GM10248 (cell line): Measurements from ENCODE around the gene TTC23L.
"Not testable (repeated sequence)": the region's sequence is repeated elsewhere in the genome, so short reads cannot be mapped to it uniquely, and the experiment has no call there.

Source experiments
- CTCF ChIA-PET: fragments of 300-600 bp; sonication (Branson Sonifier 250); formaldehyde crosslinking; extraction: SDS; loops from one replicate; lab custom pipeline; 2021; ENCODE audit warnings: antibody characterized with exemption; lab: Yijun Ruan, JAX
- POLR2A ChIA-PET: fragments of 350-650 bp; sonication (Branson Sonifier 250); formaldehyde crosslinking; extraction: SDS; loops from one replicate; lab custom pipeline; 2020; ENCODE audit warnings: antibody characterized with exemption; lab: Yijun Ruan, JAX
- DNase-seq: peaks from one replicate; pipeline ENCODE4 v3.0.0; 2012; ENCODE audit errors: extremely low spot score
- CTCF ChIP-seq: IDR thresholded peaks from 2 replicates; pipeline ENCODE4 v1.5.1; 2012; ENCODE audit warnings: mild to moderate bottlenecking, low read depth; ENCODE audit errors: extremely low read depth, missing control alignments, control extremely low read depth

The TTC23L gene

DNA sequence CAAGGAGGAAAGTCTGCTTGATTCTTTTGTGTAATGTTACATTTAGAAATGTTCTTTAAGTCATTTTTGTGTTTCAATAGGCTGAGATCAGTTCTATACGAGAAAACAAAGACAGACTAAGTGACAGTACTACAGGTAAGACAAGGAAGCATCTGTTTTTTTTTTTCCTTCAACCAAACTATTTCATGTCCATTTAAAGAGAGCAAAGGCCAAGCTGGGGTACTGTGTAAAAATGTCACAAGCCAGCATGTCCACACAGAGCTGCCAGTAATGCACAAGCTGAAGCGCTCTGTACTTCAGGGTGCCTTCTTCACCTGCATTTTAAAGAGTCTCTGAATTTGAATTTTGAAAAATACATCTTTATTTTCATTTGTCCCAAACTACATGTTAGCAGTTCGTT lies 20.2 kb upstream of the TTC23L start:
- CTCF ChIA-PET: interaction anchor here (2.2 kb wide), 1 partner anchor 10 kb away, joined by 10 read pairs; no protein-coding TSS in a partner anchor
- TF ChIP-seq CTCF: no peak
- DNase-seq: no peak
- POLR2A ChIA-PET: no interaction called here

GRCh38 chr5:34820593-34820992 lies 18.4 kb upstream of the TTC23L start:
- POLR2A ChIA-PET: no interaction called here
- no peak for DNase-seq
- CTCF ChIA-PET: interaction anchor here (2.4 kb wide), 1 partner anchor 14 kb away, joined by 5 read pairs; no protein-coding TSS in a partner anchor
- no peak for TF ChIP-seq CTCF

DNA sequence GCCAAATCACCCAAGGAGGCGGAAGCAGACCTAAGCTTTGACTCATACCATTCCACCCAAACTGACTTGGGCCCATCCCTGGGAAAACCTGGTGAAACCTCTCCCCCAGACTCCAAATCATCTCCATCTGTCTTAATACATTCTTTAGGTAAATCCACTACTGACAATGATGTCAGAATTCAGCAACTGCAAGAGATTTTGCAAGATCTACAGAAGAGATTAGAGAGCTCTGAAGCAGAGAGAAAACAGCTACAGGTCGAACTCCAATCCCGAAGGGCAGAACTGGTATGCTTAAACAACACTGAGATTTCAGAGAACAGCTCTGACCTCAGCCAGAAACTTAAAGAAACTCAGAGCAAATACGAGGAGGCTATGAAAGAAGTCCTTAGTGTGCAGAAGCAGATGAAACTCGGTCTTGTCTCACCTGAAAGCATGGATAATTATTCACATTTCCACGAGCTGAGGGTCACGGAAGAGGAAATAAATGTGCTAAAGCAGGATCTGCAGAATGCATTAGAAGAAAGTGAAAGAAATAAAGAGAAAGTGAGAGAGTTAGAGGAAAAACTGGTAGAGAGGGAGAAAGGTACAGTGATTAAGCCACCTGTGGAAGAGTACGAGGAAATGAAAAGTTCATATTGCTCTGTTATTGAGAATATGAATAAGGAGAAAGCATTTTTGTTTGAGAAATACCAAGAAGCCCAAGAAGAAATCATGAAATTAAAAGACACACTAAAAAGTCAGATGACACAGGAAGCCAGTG lies 15.8 kb upstream of the TTC23L start:
- ChIA-PET CTCF (interaction anchor here (0.9 to 2.4 kb wide), 8 partner anchors 9 to 197 kb away, joined by 3 to 6 read pairs (median 4); no protein-coding TSS in a partner anchor), POLR2A (no interaction called here)
- no peak for TF ChIP-seq CTCF
- no peak for DNase-seq

DNA sequence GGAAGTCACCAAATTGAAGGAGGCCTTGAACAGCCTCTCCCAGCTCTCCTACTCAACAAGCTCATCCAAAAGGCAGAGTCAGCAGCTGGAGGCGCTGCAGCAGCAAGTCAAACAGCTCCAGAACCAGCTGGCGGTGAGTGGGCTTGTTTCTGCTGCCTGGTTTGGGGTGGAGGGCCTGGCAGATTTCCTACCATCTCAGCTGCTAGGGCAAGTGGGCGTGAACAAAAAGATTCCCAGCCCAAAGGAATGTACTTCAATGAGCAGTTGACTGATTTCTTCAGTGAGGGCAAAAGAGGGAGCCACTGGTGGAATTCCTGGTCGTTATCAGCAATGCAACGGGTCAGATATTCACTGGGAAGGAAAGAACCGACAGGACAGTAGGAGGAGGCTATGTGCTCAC lies 12.6 kb upstream of the TTC23L start:
- POLR2A ChIA-PET: no interaction called here
- CTCF ChIA-PET: interaction anchor here (1.3 to 3.8 kb wide), 2 partner anchors 10 to 21 kb away, joined by 3 to 22 read pairs; no protein-coding TSS in a partner anchor
- no peak for DNase-seq
- TF ChIP-seq CTCF: no peak

- TF ChIP-seq CTCF: no peak
- no peak for DNase-seq
- ChIA-PET CTCF (interaction anchor here (0.9 to 3.8 kb wide), 5 partner anchors 8 to 58 kb away, joined by 3 to 22 read pairs (median 4); no protein-coding TSS in a partner anchor), POLR2A (no interaction called here)
Measured at GRCh38 chr5:34827588-34828506, 11.1 kb upstream of the TTC23L start.

DNA sequence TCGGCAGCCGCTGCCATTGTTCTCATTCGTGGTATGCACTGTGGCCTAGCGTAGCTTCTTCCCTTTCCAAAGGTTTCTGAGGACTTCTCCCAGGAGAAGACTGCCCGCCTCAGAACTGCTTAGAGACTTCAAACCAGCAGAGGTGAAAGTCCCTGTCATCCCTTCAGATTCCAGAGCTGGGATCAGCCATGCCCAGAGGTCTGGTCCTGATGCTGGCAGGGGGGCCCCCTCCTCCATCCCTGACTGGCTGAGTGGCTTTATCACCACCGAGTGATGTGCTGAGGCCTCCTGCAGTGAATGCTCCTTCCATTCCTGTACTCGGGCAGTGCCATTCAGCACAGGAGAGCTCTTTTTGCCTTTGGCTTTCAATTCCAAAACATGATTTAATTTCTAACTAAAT lies 8.1 kb upstream of the TTC23L start:
- DNase-seq, POLR2A ChIA-PET: not testable (repeated sequence)
- CTCF ChIA-PET: interaction anchor here (1.5 to 1.7 kb wide), 2 partner anchors 19 to 48 kb away, joined by 3 to 4 read pairs; no protein-coding TSS in a partner anchor
